Natural killer cell (primary cell): ENCODE measurements around the gene YWHAE. TPM values are rescaled to one million over a fixed set of nuclear protein-coding genes. Genes with fewer than 3 reads are reported as not detected.

Experiments used
- ATAC-seq, 3 donors: fragments of 150-1000 bp in 2 of 3; fragments of 200-7000 bp in 1 of 3; cut with Tn5 transposase; 1 replicate in 1 of 3; 2 replicates in 2 of 3; pipeline ENCODE4 v1.10.0; 2021; ENCODE audit warnings: mild to moderate bottlenecking in 2 of 3, moderate library complexity in 2 of 3
- DNase-seq, 2 donors: peaks; one replicate each; pipeline versions ENCODE4 v3.0.0 to v3.0.0-alpha.2; 2013 to 2021; ENCODE audit warnings: mixed read lengths in 1 of 2
- H3K27ac ChIP-seq: one replicate; pipeline ENCODE4 v1.5.1; 2013; ENCODE audit warnings: mild to moderate bottlenecking, low read length
- H3K27me3 ChIP-seq: one replicate; pipeline ENCODE4 v1.6.1; 2013; ENCODE audit warnings: low read length; ENCODE audit not compliant: control insufficient read depth, insufficient read depth
- H3K36me3 ChIP-seq: one replicate; pipeline ENCODE4 v1.6.1; 2013; ENCODE audit warnings: low read length; ENCODE audit not compliant: control insufficient read depth, insufficient read depth
- H3K4me1 ChIP-seq: one replicate; pipeline ENCODE4 v1.6.1; 2013; ENCODE audit warnings: low read length; ENCODE audit not compliant: control insufficient read depth, insufficient read depth
- H3K4me3 ChIP-seq: one replicate; pipeline ENCODE4 v1.5.1; 2013; ENCODE audit warnings: low read length
- H3K9me3 ChIP-seq: one replicate; pipeline ENCODE4 v1.6.1; 2013; ENCODE audit warnings: low read length; ENCODE audit not compliant: control insufficient read depth, insufficient read depth
- H3K27ac Mint-ChIP-seq, 2 donors: one replicate each; pipeline ENCODE4 v1.8.0; 2022; ENCODE audit warnings: mild to moderate bottlenecking in 2 of 2, mixed read lengths in 2 of 2, moderate library complexity in 1 of 2
- H3K27me3 Mint-ChIP-seq, 2 donors: one replicate each; pipeline ENCODE4 v1.8.0; 2022; ENCODE audit warnings: low read depth in 2 of 2, mixed read lengths in 2 of 2
- H3K36me3 Mint-ChIP-seq: one replicate; pipeline ENCODE4 v1.8.0; 2022; ENCODE audit warnings: mixed read lengths
- H3K4me1 Mint-ChIP-seq, 2 donors: one replicate each; pipeline ENCODE4 v1.8.0; 2022; ENCODE audit warnings: mixed read lengths in 2 of 2
- H3K4me3 Mint-ChIP-seq: one replicate; pipeline ENCODE4 v1.8.0; 2022; ENCODE audit warnings: mild to moderate bottlenecking, moderate library complexity, mixed read lengths
- H3K9me3 Mint-ChIP-seq, 2 donors: one replicate each; pipeline ENCODE4 v1.8.0; 2022; ENCODE audit warnings: mixed read lengths in 2 of 2
- CTCF ChIP-seq: fragments of 200-600 bp; IDR thresholded peaks from one replicate; pipeline ENCODE4 v1.8.0; 2022; ENCODE audit warnings: antibody characterized with exemption
- WGBS: methylation state at CpG from one replicate; pipeline ENCODE4 v1.1.7; 2013; ENCODE audit warnings: missing lambda C conversion rate; ENCODE audit not compliant: insufficient coverage; 5-methylcytosine and 5-hydroxymethylcytosine counted together
- intact Hi-C: fragments of 100-400 bp; cut with micrococcal nuclease; formaldehyde crosslinking; loops from one replicate; pipeline ENCODE4 v1.14.2; 2022
- total RNA-seq, 4 donors: library from RNA; stranded (reverse); fragments of 120-200 nt in 1 of 4; gene quantifications; one replicate each; pipeline versions ENCODE4 v1.2.3 to v1.2.4, GENCODE V29; 2013 to 2022

YWHAE gene
- total RNA-seq, 3 donors from 2014 or later (not counting 1 experiment from before 2014, with no cell fraction given) = 116 to 134 (median 132) TPM

DNA sequence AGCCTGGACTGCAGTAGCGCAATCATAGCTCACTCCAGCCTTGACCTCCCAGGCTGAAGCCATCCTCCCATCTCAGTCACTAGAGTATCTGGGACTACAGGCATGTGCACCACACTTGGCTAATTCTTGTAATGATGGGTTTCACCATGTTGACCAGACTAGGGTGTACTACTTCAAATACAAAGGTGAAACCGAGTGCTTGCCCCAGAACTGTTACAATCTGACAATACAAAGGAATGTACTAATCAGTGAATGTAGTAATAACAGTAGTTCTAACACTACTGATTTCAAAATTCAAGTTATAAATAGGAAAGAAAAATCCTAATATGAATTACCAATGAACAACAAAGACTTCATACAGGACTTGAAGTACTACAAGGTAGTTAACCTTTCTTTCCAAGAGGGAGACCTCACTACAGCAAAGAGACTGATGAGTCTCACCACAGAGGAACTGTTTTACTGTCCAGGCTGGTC is 31.6 kb upstream of the YWHAE start:
- Histone ChIP-seq H3K9me3 (no peaks in the 10 kb centered on the region), H3K27ac (no peak overlapping the region), H3K27me3 (no peaks in the 10 kb centered on the region), H3K4me1 (no peaks in the 10 kb centered on the region), H3K36me3 (peaks cover 28% of the 10 kb centered on the region), H3K4me3 (no peak overlapping the region)
- Mint-ChIP-seq H3K27me3 (no peaks in the 10 kb centered on the region), H3K36me3 (peaks cover 5% of the 10 kb centered on the region), H3K27ac (no peak overlapping the region), H3K4me1 (peaks cover 13 to 25% of the 10 kb centered on the region in 2 donors), H3K4me3 (no peak overlapping the region), H3K9me3 (no peaks in the 10 kb centered on the region)
- DNase-seq = no peak
- intact Hi-C loops = no loop called here
- 80% methylated on average over 2 of the region's 2 CpGs for WGBS
- ATAC-seq = no peak
- TF ChIP-seq CTCF = no peak

DNA sequence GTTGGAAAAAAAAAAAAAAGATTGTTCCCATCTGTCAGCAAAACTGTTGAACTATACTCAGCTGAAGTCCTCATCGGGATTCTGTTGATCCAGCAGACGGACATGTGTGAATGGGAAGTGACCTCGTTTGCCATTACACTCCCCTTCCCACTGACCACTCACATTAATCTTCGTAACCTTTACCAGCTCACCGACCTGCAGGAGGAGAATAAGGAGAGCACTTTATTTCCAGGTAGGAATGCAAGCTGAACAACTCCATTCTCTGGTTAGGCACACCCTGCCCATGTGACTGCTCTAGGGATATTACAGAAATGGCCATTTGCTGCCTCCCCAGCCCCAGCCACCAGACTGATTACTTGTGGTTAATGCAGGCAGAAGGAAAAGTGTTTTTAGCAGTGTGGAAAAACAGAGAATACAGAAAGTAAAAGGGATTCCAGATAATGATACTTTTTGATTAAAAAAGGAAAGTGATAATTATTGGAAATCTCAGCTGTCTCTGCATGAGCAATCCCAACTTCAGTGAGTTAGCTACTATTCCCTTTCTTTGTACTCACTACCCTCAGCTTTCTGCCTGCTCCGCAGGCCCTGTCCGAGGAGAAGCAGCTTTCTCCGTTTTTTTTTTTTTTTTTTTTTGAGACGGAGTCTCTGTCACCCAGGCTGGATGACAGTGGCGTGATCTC is 23.6 kb upstream of the YWHAE start:
- intact Hi-C loops = no loop called here
- H3K4me3 ChIP-seq = no peak overlapping the region
- H3K27ac Mint-ChIP-seq = no peak overlapping the region
- H3K4me3 Mint-ChIP-seq = no peak overlapping the region
- DNase-seq (no peak), ATAC-seq (no peak)
- H3K27ac ChIP-seq = no peak overlapping the region
- 96% methylated on average over 10 of the region's 10 CpGs for WGBS
- no peaks in the 10 kb centered on the region for H3K9me3 Mint-ChIP-seq
- H3K9me3 ChIP-seq = no peaks in the 10 kb centered on the region
- H3K36me3 Mint-ChIP-seq = no peaks in the 10 kb centered on the region
- H3K27me3 Mint-ChIP-seq = no peaks in the 10 kb centered on the region
- H3K4me1 ChIP-seq = no peaks in the 10 kb centered on the region
- peaks cover 33% of the 10 kb centered on the region for H3K36me3 ChIP-seq
- H3K4me1 Mint-ChIP-seq = peaks cover 0 to 5% of the 10 kb centered on the region in 2 donors
- no peak for TF ChIP-seq CTCF
- H3K27me3 ChIP-seq = no peaks in the 10 kb centered on the region

DNA sequence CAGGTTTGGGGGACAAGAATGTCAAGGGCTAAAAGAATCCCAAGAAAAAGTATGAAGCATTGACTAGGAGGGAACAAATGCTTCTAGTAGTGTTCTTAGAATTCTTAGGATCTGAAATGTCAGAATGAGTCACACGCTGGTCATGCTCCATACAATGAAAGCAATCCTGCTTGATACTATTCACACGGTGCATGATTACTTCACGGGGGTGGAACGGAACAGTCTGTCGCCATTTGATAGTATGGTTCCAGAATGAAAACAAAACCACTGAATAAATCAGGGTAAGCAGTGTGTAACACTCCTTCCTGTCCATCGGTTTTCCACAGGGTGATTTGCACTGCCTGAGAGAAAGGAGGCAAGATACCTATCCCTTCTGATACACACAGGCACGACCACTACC is 22.9 kb upstream of the YWHAE start:
- Histone ChIP-seq H3K9me3 (no peaks in the 10 kb centered on the region), H3K36me3 (peaks cover 35% of the 10 kb centered on the region), H3K4me1 (no peaks in the 10 kb centered on the region), H3K4me3 (no peak overlapping the region), H3K27me3 (no peaks in the 10 kb centered on the region), H3K27ac (no peak overlapping the region)
- DNase-seq (no peak), ATAC-seq (no peak)
- H3K36me3 Mint-ChIP-seq = no peaks in the 10 kb centered on the region
- no peaks in the 10 kb centered on the region for H3K27me3 Mint-ChIP-seq
- H3K4me1 Mint-ChIP-seq = peaks cover 0 to 5% of the 10 kb centered on the region in 2 donors
- 85% methylated on average over 6 of the region's 7 CpGs for WGBS
- no peaks in the 10 kb centered on the region for H3K9me3 Mint-ChIP-seq
- no peak for TF ChIP-seq CTCF
- intact Hi-C loops = no loop called here
- H3K4me3 Mint-ChIP-seq = no peak overlapping the region
- H3K27ac Mint-ChIP-seq = peak overlapping the region in 1 of 2 donors; percentile 24

DNA sequence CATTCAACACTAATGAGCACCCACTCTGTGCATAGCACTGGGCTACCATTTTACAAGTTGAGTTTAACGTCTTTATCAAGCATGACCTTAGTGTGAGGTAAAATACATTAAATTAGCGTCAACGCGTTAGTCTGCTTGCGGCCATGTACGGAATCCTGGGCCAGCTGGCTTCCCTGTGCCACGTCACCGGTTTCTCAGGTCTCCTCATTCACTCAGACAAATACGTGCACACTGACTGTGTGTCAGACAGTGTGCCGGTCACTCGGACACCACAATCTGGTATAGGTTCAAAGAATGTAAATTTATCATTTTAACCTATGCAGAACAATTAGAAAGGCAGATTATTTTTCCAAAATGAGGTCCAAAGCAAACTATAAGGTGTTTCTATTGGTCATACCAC is 21.4 kb upstream of the YWHAE start:
- Histone ChIP-seq H3K4me1 (no peaks in the 10 kb centered on the region), H3K27ac (no peak overlapping the region), H3K27me3 (no peaks in the 10 kb centered on the region), H3K9me3 (no peaks in the 10 kb centered on the region), H3K4me3 (no peak overlapping the region), H3K36me3 (peaks cover 35% of the 10 kb centered on the region)
- Mint-ChIP-seq H3K27me3 (no peaks in the 10 kb centered on the region), H3K36me3 (no peaks in the 10 kb centered on the region), H3K4me1 (peaks cover 0 to 5% of the 10 kb centered on the region in 2 donors), H3K27ac (peak overlapping the region in 1 of 2 donors; percentile 29), H3K9me3 (no peaks in the 10 kb centered on the region), H3K4me3 (no peak overlapping the region)
- WGBS = 97% methylated on average over 8 of the region's 11 CpGs
- DNase-seq (no peak), ATAC-seq (no peak)
- intact Hi-C loops = no loop called here
- no peak for TF ChIP-seq CTCF
